Stimulated activated CD4-positive, alpha-beta T cell treated with anti-CD3 and anti-CD28 coated beads, Interleukin-12 subunit alpha, Interleukin-12 subunit beta, amount 100 ng/mL, for 24 hours (primary cell): ENCODE measurements around the gene TRANK1.
"Not testable (repeated sequence)": the region's sequence is repeated elsewhere in the genome, so short reads cannot be mapped to it uniquely, and the experiment has no call there.

Experiments used
- DNase-seq, 2 experiments: peaks; one replicate each; pipeline ENCODE4 v3.0.0-alpha.2; 2020; ENCODE audit warnings: low read depth in 2 of 2

TRANK1 gene

DNA sequence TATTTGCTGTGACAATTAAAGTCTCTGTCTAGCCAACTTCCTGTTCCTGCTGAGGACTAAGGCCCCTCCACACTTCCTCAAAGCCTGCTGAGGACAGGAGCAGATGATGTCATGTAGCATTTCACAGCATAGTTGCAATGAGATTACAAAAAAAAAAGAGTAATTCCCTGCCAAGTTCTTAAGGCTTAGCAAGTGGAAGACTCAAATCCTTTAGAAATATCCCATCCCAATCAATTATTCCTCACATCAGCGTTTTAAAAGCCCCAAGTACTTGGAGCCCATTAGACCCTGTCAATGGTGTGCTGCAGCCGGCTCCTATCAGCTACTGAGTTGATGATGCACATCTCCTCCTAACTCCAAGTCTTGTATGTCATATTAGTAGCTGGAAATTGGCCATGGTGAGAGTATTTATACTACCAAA, 51.7 kb downstream of the TRANK1 start:
- no peak for DNase-seq

DNA sequence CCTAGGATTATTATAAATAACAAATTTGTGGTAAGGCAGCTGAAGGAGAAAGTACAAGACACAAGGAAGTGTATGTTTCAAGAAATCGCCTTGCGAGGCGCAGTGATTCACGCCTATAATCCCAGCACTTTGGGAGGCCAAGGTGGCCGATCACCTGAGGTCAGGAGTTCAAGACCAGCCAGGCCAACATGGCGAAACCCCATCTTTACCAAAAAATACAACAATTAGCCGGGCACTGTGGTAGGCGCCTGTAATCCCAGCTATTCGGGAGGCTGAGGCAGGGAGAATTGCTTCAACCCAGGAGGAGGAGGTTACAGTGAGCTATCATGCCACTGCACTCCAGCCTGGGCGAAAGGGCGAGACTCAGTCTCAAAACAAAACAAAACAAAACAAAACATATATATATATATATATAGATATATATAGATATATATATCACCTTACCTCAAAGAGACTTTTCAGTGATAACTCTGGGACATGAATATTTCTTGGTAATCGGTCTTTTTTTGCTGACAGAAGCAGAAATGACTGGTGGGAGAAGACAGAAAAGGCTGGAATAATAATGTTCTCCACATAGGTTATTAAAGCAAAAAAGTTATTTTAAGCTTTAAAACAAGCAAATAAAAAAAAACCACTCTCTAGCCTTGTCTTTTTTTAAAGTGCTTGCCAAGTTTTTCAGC, 52.3 kb downstream of the TRANK1 start:
- DNase-seq = no peak

- DNase-seq = no peak
Observed at GRCh38 chr3:36891701-36892160, 53.1 kb downstream of the TRANK1 start.

- not testable (repeated sequence) for DNase-seq
Observed at GRCh38 chr3:36891097-36891496, 53.8 kb downstream of the TRANK1 start.

DNA sequence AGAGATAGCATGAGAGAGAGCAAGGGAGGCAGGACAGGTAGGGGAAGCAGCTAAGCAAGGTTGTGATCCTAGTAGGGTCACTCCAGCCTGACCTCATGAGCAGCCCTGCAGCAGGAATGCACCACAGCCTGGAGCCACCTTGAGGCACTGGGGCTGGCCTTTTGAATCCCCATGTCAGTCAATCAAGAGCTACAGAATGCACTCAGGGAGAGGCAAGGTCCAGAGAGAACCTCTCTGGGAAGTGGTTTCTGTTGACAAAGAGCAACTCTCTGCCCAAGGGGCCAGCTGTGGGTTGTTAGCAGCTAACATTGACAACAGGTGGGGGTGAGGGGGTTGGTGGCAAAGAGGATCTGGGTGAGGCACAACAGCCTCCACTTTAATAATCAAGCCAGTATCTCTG, 54.6 kb downstream of the TRANK1 start:
- no peak for DNase-seq

DNA sequence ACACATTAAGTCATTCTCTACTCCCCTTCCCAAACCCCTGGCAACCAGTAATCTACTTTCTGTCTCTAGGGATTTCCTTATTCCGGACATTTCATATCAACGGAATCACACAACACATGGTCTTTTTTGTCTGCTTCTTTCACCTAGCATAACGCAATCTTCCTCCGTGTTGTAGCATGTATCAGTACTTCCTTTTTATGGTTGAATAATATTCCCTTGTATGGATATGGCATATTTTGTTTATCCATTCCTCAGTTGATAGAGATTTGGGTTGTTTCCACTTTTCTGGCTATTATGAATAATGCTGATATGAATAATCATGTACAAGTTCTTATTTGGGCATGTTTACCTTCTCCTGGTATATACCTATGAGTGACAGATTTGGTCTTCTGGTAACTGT, 63.1 kb downstream of the TRANK1 start:
- no peak for DNase-seq

DNA sequence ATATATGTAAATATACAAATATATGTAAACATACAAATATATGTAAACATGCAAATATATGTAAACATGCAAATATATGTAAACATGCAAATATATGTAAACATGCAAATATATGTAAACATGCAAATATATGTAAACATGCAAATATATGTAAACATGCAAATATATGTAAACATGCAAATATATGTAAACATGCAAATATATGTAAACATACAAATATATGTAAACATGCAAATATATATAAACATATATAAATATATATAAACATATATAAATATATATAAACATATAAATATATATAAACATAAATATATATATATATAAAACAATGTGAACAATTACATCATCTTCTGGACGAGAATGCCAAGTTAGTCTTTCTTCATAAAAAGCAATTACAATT, 65.0 kb downstream of the TRANK1 start:
- not testable (repeated sequence) for DNase-seq

DNA sequence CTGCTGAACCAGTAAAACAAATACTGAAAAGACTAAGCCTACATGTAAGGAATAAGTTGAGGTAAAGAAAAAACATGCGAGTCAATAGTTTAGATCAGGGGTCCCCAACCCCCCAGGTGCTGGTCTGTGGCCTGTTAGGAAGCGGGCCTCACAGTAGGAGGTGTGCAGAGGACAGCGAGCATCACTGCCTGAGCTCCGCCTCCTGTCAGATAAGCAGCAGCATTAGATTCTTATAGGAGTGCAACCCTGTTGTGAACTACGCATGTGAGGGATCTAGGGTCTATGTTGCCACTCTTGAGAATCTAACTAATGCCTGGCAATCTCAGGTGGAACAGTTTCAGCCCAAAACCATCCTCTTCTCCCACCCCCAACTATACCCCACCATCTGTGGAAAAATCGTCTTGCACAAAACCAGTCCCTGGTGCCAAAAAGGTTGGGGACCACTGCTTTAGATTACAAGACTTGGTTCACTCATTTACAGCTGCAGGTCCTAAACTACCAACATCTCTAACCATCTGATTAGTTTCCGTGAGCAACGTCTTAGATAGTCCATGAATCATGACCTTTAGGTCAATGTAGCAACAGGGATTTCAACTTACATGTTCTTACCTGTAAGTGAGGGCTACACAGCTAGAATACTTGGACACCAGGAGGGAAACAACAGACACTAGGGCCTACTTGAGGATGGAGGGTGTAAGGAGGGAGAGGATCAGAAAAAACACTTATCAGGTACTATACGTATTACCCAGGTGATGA, 66.7 kb downstream of the TRANK1 start:
- no peak for DNase-seq

GRCh38 chr3:36876181-36876936, 68.5 kb downstream of the TRANK1 start:
- no peak for DNase-seq

DNA sequence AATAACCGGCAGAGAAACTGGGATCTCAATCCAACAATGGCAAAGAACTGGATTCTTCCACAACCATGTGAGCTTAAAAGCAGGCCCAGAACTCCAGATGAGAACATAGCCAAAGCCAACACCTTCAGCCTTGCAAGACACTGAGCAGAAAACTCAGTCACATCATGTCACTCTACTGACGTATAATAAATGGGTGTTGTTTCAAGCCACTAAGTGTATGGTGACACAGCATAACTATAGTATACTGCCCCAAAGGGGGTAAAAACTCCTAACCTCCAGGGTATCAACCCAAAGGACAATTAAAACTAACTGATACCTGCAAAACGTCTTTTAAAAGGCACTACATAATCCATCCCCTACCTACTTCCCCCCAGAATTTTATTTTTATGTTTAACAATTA, 69.5 kb downstream of the TRANK1 start:
- DNase-seq = no peak

GRCh38 chr3:36874424-36874823, 70.4 kb downstream of the TRANK1 start:
- DNase-seq = no peak

- no peak for DNase-seq
Observed at GRCh38 chr3:36871379-36872126, 73.3 kb downstream of the TRANK1 start.

DNA sequence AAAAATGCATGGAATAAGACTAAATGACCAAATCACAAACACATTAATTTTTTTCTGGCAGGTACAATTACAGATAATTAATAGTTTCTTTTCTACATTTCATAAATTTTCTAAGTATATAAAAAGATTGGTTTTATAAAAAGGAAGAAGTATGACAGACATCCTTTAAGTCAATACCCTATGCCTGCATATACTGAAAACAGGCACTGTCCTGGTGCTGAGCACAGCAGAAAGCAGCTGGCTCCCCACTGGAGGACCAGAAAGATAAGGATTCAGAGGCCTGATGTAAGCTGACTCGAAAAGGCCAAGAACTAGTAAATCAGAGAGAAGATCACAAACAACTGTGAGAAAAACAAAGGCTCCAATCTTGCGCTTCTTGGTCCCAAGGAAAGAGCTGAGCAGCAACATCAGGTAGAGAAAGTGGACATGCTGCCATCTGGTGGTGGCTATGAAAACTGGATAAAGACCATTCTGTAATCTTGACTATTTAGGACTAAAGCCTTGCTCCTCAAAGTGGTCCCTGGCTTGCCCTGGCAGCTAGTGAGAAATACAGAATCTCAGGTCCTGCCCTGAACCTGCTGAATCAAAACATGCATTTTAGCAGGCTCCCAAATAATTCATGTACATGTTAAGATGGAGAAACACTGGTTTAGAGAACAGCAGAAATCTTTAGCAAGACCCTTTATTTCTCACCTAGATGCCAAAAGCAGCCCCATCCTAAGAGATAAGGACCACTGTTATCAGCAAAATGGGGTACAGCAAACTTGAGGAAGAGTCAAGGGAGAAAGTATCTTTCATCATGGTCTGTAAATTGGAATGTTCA, 76.0 kb downstream of the TRANK1 start:
- DNase-seq = peak in 1 of 2 experiments; percentile 33

- no peak for DNase-seq
Observed at GRCh38 chr3:36867810-36868209, 77.0 kb downstream of the TRANK1 start.

GRCh38 chr3:36866368-36866767, 78.5 kb downstream of the TRANK1 start:
- DNase-seq = no peak

GRCh38 chr3:36864180-36865053, 80.4 kb downstream of the TRANK1 start:
- no peak for DNase-seq

DNA sequence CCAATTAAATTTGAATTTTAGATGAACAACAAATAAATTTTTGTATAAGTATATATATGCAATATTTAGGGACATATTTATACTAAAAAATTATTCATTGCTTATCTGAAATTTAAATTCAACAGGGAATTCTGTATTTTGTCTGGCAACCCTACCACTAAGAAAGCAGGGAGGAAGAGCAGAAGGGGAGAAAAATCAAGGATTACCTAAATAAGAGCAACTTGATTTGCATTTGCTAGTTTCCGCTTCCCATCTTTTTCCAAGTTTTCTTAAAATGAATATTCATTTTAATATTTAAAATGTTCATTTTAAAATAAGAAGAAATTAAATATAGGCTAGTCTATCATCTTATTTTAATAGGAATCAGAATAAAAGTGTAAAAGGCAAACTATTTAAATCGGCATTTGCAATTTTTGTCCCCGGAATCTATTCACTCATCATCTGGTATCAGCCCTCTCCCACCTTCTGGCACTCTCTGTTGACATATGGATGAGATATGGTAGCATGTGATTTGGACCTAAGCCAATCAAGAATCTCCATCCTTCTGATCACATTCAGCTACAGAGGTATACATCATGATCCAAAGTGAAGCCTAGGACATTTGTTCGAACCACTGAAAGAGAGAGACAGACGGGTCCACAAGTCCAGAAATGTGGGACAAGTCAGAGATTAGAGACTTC, 82.6 kb downstream of the TRANK1 start:
- DNase-seq = no peak

GRCh38 chr3:36859494-36859893, 85.4 kb downstream of the TRANK1 start:
- no peak for DNase-seq

DNA sequence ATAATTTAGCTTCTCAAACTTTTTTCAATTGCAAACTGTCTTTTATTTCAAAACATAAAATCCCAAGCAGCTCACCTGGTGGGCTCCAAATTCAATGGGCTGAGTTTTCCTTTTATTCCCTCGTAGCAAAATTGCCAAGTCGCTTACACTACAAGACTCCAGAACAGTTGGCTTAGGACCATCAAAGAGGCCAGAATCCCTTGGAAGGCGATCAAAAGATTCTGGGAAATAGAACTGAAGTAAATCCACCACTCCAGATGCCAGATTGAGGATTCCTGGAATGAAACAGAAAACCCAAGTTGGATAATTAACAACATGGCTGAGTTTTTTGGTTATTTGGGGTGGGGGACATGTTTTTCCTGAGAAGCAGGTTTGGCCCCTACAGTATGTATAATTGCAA, 92.8 kb downstream of the TRANK1 start:
- DNase-seq = no peak
